ENCODE results near the gene RTN4RL1. TPM values are rescaled to one million over a fixed set of nuclear protein-coding genes. Genes with fewer than 3 reads are reported as not detected.

RTN4RL1 gene
- total and polyA plus RNA-seq, 9 donors = 0.30 to 4.1 (median 1.6) TPM; not detected in 1

- intact Hi-C loops (cut with DNase I) = loop anchor here in 1 of 4 donors (10.0 kb wide), 1 partner anchor 361 kb away; no protein-coding TSS in a partner anchor
- no peak overlapping the region for H3K27ac ChIP-seq
- 88 to 90% (median 89%) methylated on average over 29 of the region's 29 CpGs for WGBS, 3 donors
- no peaks in the 10 kb centered on the region for H3K27me3 ChIP-seq
- peak in 1 of 5 donors; percentile 21 for DNase-seq
- H3K4me1 ChIP-seq (ENCODE audit: insufficient read depth) = peaks cover under 1% of the 10 kb centered on the region
- H3K9me3 ChIP-seq = no peaks in the 10 kb centered on the region
- H3K4me3 ChIP-seq = no peak overlapping the region
- no peak for TF ChIP-seq EP300 (IDR thresholded peaks at IDR 0.05)
- TF ChIP-seq CTCF (IDR thresholded peaks at IDR 0.05) = no peak
- no peak for TF ChIP-seq POLR2A (IDR thresholded peaks at IDR 0.05)
- no peaks in the 10 kb centered on the region for H3K36me3 ChIP-seq
Measured at GRCh38 chr17:2035541-2036488, 10.7 kb upstream of the RTN4RL1 start.

- TF ChIP-seq CTCF (IDR thresholded peaks at IDR 0.05) (no peak), EP300 (IDR thresholded peaks at IDR 0.05) (no peak), POLR2A (IDR thresholded peaks at IDR 0.05) (no peak)
- intact Hi-C loops (cut with DNase I) = loop anchor here in 1 of 4 donors (10.0 kb wide), 1 partner anchor 360 kb away; no protein-coding TSS in a partner anchor
- H3K4me1 ChIP-seq (ENCODE audit: insufficient read depth) = peaks cover 2% of the 10 kb centered on the region
- H3K27ac ChIP-seq = no peak overlapping the region
- no peaks in the 10 kb centered on the region for H3K27me3 ChIP-seq
- no peaks in the 10 kb centered on the region for H3K36me3 ChIP-seq
- WGBS, 3 donors = 47 to 51% (median 50%) methylated on average over 4 to 9 of the region's 9 CpGs
- DNase-seq = no peak
- no peak overlapping the region for H3K4me3 ChIP-seq
- no peaks in the 10 kb centered on the region for H3K9me3 ChIP-seq
Measured at GRCh38 chr17:2034806-2035540, 9.8 kb upstream of the RTN4RL1 start.

GRCh38 chr17:2034157-2034556, 9.0 kb upstream of the RTN4RL1 start:
- Histone ChIP-seq H3K4me1 (ENCODE audit: insufficient read depth) (peaks cover 5% of the 10 kb centered on the region), H3K27ac (no peak overlapping the region), H3K27me3 (no peaks in the 10 kb centered on the region), H3K4me3 (no peak overlapping the region), H3K9me3 (no peaks in the 10 kb centered on the region), H3K36me3 (no peaks in the 10 kb centered on the region)
- no peak for DNase-seq
- TF ChIP-seq POLR2A (IDR thresholded peaks at IDR 0.05) (no peak), EP300 (IDR thresholded peaks at IDR 0.05) (no peak), CTCF (IDR thresholded peaks at IDR 0.05) (no peak)
- 68 to 74% (median 73%) methylated on average over 7 of the region's 7 CpGs for WGBS, 3 donors
- intact Hi-C loops (cut with DNase I) = loop anchor here in 1 of 4 donors (10.0 kb wide), 1 partner anchor 359 kb away; no protein-coding TSS in a partner anchor

- TF ChIP-seq POLR2A (IDR thresholded peaks at IDR 0.05) (no peak), CTCF (IDR thresholded peaks at IDR 0.05) (no peak), EP300 (IDR thresholded peaks at IDR 0.05) (no peak)
- Histone ChIP-seq H3K4me3 (no peak overlapping the region), H3K4me1 (ENCODE audit: insufficient read depth) (peaks cover 5% of the 10 kb centered on the region), H3K36me3 (no peaks in the 10 kb centered on the region), H3K27ac (no peak overlapping the region), H3K27me3 (no peaks in the 10 kb centered on the region), H3K9me3 (no peaks in the 10 kb centered on the region)
- intact Hi-C loops (cut with DNase I) = loop anchor here in 1 of 4 donors (10.0 kb wide), 1 partner anchor 358 kb away; no protein-coding TSS in a partner anchor
- DNase-seq = no peak
- 82 to 90% (median 89%) methylated on average over 7 of the region's 7 CpGs for WGBS, 3 donors
Measured at GRCh38 chr17:2033153-2033552, 8.0 kb upstream of the RTN4RL1 start.
